ENCODE results near the gene ZNHIT2. TPM values are rescaled to one million over a fixed set of nuclear protein-coding genes. Genes with fewer than 3 reads are reported as not detected.

The ZNHIT2 gene
- total and polyA plus RNA-seq, 2 of the 13 experiments (the other 11 are each of a cell fraction or from before 2014, with no cell fraction given): 1.1 to 6.5 TPM

DNA sequence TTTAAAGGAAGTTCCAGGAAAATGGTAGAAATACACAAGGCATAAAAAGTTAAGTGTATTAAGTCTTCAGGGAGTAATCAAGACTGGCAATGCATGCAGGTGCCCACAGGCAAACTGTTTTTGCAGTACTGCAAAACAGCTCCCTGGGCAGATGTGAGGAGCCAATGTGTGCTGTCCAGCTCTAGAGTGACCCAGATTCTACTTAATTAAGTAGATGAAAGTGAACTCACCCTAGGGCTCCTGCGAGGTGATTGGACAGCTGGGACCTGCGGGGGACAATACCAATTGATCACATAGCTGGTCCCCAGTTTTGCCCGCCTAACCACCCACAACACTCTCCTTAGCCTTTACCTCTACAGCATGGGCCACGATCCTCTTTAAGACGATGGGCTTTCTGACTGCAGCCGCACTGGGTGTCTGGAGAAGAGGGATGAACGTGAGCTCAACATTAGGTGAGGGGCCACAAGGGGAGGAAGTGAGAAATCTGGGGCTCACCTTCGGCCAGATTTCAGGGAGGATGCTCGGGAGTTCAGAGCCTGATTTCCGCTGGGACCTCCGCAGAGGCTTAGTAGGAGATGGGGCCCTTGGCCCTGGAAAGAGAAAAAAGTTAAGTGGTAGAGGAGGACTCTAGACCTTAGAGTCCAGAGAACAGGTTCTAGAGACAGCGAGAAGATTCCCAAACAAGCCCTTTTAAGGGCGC lies 34.2 kb downstream of the ZNHIT2 start (continued):
- TF ChIP-seq, protein P1, sequence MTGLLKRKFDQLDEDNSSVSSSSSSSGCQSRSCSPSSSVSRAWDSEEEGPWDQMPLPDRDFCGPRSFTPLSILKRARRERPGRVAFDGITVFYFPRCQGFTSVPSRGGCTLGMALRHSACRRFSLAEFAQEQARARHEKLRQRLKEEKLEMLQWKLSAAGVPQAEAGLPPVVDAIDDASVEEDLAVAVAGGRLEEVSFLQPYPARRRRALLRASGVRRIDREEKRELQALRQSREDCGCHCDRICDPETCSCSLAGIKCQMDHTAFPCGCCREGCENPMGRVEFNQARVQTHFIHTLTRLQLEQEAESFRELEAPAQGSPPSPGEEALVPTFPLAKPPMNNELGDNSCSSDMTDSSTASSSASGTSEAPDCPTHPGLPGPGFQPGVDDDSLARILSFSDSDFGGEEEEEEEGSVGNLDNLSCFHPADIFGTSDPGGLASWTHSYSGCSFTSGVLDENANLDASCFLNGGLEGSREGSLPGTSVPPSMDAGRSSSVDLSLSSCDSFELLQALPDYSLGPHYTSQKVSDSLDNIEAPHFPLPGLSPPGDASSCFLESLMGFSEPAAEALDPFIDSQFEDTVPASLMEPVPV (CRISPR knock-in tag; IDR thresholded peaks at IDR 0.05): 0 out of 2 replicates have a peak, but pooled peaks have one; percentile 57
- no peak for TF ChIP-seq YY1 (IDR thresholded peaks at IDR 0.05; ENCODE audit: insufficient read depth, insufficient replicate concordance, low read depth, low read length)
- TF ChIP-seq PAWR (CRISPR knock-in tag; IDR thresholded peaks at IDR 0.05; ENCODE audit: borderline replicate concordance): no peak
- TF ChIP-seq, protein P2, sequence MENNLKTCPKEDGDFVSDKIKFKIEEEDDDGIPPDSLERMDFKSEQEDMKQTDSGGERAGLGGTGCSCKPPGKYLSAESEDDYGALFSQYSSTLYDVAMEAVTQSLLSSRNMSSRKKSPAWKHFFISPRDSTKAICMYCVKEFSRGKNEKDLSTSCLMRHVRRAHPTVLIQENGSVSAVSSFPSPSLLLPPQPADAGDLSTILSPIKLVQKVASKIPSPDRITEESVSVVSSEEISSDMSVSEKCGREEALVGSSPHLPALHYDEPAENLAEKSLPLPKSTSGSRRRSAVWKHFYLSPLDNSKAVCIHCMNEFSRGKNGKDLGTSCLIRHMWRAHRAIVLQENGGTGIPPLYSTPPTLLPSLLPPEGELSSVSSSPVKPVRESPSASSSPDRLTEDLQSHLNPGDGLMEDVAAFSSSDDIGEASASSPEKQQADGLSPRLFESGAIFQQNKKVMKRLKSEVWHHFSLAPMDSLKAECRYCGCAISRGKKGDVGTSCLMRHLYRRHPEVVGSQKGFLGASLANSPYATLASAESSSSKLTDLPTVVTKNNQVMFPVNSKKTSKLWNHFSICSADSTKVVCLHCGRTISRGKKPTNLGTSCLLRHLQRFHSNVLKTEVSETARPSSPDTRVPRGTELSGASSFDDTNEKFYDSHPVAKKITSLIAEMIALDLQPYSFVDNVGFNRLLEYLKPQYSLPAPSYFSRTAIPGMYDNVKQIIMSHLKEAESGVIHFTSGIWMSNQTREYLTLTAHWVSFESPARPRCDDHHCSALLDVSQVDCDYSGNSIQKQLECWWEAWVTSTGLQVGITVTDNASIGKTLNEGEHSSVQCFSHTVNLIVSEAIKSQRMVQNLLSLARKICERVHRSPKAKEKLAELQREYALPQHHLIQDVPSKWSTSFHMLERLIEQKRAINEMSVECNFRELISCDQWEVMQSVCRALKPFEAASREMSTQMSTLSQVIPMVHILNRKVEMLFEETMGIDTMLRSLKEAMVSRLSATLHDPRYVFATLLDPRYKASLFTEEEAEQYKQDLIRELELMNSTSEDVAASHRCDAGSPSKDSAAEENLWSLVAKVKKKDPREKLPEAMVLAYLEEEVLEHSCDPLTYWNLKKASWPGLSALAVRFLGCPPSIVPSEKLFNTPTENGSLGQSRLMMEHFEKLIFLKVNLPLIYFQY (CRISPR knock-in tag; IDR thresholded peaks at IDR 0.05; ENCODE audit: borderline replicate concordance): no peak
- TF ChIP-seq ZSCAN20 (CRISPR knock-in tag; IDR thresholded peaks at IDR 0.05; ENCODE audit: borderline replicate concordance): 0 out of 2 replicates have a peak, but pooled peaks have one; percentile 39
- TF ChIP-seq PAX8 (CRISPR knock-in tag; IDR thresholded peaks at IDR 0.05; ENCODE audit: borderline replicate concordance): no peak
- TF ChIP-seq, protein P3, sequence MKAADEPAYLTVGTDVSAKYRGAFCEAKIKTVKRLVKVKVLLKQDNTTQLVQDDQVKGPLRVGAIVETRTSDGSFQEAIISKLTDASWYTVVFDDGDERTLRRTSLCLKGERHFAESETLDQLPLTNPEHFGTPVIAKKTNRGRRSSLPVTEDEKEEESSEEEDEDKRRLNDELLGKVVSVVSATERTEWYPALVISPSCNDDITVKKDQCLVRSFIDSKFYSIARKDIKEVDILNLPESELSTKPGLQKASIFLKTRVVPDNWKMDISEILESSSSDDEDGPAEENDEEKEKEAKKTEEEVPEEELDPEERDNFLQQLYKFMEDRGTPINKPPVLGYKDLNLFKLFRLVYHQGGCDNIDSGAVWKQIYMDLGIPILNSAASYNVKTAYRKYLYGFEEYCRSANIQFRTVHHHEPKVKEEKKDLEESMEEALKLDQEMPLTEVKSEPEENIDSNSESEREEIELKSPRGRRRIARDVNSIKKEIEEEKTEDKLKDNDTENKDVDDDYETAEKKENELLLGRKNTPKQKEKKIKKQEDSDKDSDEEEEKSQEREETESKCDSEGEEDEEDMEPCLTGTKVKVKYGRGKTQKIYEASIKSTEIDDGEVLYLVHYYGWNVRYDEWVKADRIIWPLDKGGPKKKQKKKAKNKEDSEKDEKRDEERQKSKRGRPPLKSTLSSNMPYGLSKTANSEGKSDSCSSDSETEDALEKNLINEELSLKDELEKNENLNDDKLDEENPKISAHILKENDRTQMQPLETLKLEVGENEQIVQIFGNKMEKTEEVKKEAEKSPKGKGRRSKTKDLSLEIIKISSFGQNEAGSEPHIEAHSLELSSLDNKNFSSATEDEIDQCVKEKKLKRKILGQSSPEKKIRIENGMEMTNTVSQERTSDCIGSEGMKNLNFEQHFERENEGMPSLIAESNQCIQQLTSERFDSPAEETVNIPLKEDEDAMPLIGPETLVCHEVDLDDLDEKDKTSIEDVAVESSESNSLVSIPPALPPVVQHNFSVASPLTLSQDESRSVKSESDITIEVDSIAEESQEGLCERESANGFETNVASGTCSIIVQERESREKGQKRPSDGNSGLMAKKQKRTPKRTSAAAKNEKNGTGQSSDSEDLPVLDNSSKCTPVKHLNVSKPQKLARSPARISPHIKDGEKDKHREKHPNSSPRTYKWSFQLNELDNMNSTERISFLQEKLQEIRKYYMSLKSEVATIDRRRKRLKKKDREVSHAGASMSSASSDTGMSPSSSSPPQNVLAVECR (CRISPR knock-in tag; IDR thresholded peaks at IDR 0.05; ENCODE audit: borderline replicate concordance): no peak
- TF ChIP-seq ZNF20 (CRISPR knock-in tag; IDR thresholded peaks at IDR 0.05): no peak
- TF ChIP-seq SNAPC2 (CRISPR knock-in tag; IDR thresholded peaks at IDR 0.05): peak; percentile 14; the same call in 1 of the 2 replicates
- TF ChIP-seq FOXO1 (CRISPR knock-in tag; IDR thresholded peaks at IDR 0.05): no peak
- TF ChIP-seq BORCS8-MEF2B (CRISPR knock-in tag; IDR thresholded peaks at IDR 0.05): no peak
- TF ChIP-seq KDM3A (CRISPR knock-in tag; IDR thresholded peaks at IDR 0.05; ENCODE audit: low read depth): no peak
- TF ChIP-seq DR1 (CRISPR knock-in tag; IDR thresholded peaks at IDR 0.05): no peak
- no peak for TF ChIP-seq SRY (CRISPR knock-in tag; IDR thresholded peaks at IDR 0.05)
- TF ChIP-seq, protein P4, sequence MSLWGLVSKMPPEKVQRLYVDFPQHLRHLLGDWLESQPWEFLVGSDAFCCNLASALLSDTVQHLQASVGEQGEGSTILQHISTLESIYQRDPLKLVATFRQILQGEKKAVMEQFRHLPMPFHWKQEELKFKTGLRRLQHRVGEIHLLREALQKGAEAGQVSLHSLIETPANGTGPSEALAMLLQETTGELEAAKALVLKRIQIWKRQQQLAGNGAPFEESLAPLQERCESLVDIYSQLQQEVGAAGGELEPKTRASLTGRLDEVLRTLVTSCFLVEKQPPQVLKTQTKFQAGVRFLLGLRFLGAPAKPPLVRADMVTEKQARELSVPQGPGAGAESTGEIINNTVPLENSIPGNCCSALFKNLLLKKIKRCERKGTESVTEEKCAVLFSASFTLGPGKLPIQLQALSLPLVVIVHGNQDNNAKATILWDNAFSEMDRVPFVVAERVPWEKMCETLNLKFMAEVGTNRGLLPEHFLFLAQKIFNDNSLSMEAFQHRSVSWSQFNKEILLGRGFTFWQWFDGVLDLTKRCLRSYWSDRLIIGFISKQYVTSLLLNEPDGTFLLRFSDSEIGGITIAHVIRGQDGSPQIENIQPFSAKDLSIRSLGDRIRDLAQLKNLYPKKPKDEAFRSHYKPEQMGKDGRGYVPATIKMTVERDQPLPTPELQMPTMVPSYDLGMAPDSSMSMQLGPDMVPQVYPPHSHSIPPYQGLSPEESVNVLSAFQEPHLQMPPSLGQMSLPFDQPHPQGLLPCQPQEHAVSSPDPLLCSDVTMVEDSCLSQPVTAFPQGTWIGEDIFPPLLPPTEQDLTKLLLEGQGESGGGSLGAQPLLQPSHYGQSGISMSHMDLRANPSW (CRISPR knock-in tag; IDR thresholded peaks at IDR 0.05; ENCODE audit: borderline replicate concordance): 0 out of 2 replicates have a peak, but pooled peaks have one; percentile 2
- TF ChIP-seq GFI1 (CRISPR knock-in tag; IDR thresholded peaks at IDR 0.05; ENCODE audit: borderline replicate concordance): no peak
